Transverse colon (tissue), 4 donors: Measurements from ENCODE around the gene RERE. TPM values are rescaled to one million over a fixed set of nuclear protein-coding genes. Genes with fewer than 3 reads are reported as not detected.
A peak's percentile ranks its signal among the peaks of the same experiment; 100 is the strongest.

Experiments used
- DNase-seq: peaks from one replicate; pipeline ENCODE4 v3.0.0-alpha.2; 2019
- H3K27ac ChIP-seq, 4 donors: fragments of 200-600 bp; sonication (generic); 2 replicates each; pipeline ENCODE4 v1.5.1; 2016 to 2018; ENCODE audit warnings: inconsistent platforms in 4 of 4
- H3K27me3 ChIP-seq: fragments of 200-600 bp; sonication (generic); 2 replicates; pipeline ENCODE4 v1.5.1; 2017; ENCODE audit warnings: inconsistent platforms
- H3K36me3 ChIP-seq, 4 donors: fragments of 200-600 bp; sonication (generic); 2 replicates each; pipeline ENCODE4 v1.5.1; 2017 to 2019; ENCODE audit warnings: inconsistent platforms in 4 of 4
- H3K4me1 ChIP-seq, 4 donors: fragments of 200-600 bp; sonication (generic); 2 replicates each; pipeline ENCODE4 v1.5.1; 2017 to 2020; ENCODE audit warnings: inconsistent platforms in 4 of 4
- H3K4me3 ChIP-seq, 4 donors: fragments of 200-600 bp; sonication (generic); 1 replicate in 1 of 4; 2 replicates in 3 of 4; pipeline versions ENCODE4 v1.5.1 to v1.6.1; 2017 to 2019; ENCODE audit warnings: inconsistent platforms in 4 of 4
- H3K9me3 ChIP-seq, 2 donors: fragments of 200-600 bp; sonication (generic); 2 replicates each; pipeline ENCODE4 v1.5.1; 2017 to 2019; ENCODE audit warnings: inconsistent platforms in 2 of 2
- EP300 ChIP-seq: sonication (generic); formaldehyde crosslinking; IDR thresholded peaks from one replicate; pipeline ENCODE4 v1.6.1; 2017; ENCODE audit warnings: antibody characterized with exemption, low read depth
- POLR2A ChIP-seq: fragments of 450-650 bp; IDR thresholded peaks from one replicate; pipeline ENCODE4 v1.6.1; 2016; ENCODE audit warnings: antibody characterized with exemption, mild to moderate bottlenecking, moderate library complexity
- POLR2AphosphoS5 ChIP-seq, 3 donors: sonication (generic); formaldehyde crosslinking; IDR thresholded peaks; one replicate each; pipeline ENCODE4 v1.6.1; 2016; ENCODE audit warnings: antibody characterized with exemption in 3 of 3
- WGBS, 2 donors: methylation state at CpG; one replicate each; pipeline ENCODE4 v1.1.5; 2018; ENCODE audit warnings: low coverage in 1 of 2; 5-methylcytosine and 5-hydroxymethylcytosine counted together
- in situ Hi-C, 4 donors: fragments of 200-750 bp; cut with MboI; loops; one replicate each; pipeline versions ENCODE4 v1.15.0 to v1.15.1; 2017; ENCODE audit warnings: low sequenced_read_pairs in 3 of 4, low pct_ligation_motif_present in 1 of 4, low pct_unique_long_range_greater_than_20kb in 1 of 4
- intact Hi-C: fragments of 100-400 bp; cut with DNase I; formaldehyde crosslinking; loops from one replicate; pipeline ENCODE4 v1.15.1; 2023; ENCODE audit warnings: low total_unique reads
- total RNA-seq, 4 donors: library from RNA; depleted of rRNA; stranded (reverse); fragments of >200 nt; gene quantifications; one replicate each; pipeline ENCODE4 v1.1.0, GENCODE V29; 2016
- TF ChIP-seq, protein P1 (sequence below), 5 experiments: fragments of 200-600 bp in 3 of 5; fragments of 450-650 bp in 2 of 5; sonication (generic) in 3 of 5; IDR thresholded peaks; 1 replicate in 2 of 5; 2 replicates in 3 of 5; pipeline ENCODE4 v1.5.1; 2016 to 2017; ENCODE audit warnings: antibody characterized with exemption in 5 of 5, inconsistent platforms in 3 of 5, mild to moderate bottlenecking in 2 of 5, moderate library complexity in 1 of 5

The RERE gene
- total RNA-seq, 4 donors from 2014 or later = 80.3 to 657 (median 105) TPM

DNA sequence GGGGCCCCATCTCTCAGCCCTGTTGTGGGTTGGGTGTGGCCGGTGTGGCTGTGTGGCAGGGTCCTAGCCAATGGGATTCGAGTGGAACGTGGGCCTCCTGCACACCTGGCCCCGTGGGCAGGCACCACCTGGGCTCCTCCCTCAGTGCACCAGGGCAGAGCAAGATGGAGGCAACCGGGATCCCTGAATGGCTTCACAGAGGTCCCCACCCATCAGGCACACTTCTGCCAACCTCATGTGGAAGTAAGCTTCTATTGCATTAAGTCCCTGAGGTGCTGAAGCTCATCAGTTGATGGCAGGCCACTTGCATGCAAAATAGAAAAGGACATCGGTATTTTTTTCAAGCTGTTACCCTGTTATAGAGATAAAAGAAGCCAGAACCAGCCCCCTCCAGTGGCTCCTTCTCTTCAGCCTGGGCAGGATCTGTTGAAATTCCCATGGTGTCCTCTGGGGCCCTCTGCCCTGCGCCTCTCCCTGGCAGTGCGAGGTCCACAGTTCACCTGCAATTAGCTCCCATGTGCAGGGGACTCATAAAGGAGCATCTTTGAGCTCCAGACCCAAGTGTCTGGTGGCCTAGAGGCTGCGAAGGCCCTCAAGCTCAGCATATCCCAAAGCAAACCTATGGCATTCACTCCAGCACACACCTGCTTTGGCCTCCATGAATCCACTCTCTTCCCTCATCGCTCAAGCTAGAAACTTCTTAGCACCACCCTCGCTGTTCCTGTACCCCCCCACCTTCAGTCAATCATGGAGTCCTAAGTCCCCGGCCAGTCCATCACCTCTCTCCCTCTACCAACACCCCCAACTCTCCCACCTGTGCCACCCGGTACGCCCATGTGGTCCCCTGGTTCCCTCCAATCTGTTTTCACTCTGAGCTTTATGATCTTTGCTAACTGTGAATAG lies 501.6 kb downstream of the RERE start:
- H3K4me1 ChIP-seq = peaks cover 0 to 22% (median 18%) of the 10 kb centered on the region in 4 donors
- 80 to 91% methylated on average over 4 to 14 of the region's 14 CpGs for WGBS, 2 donors
- H3K9me3 ChIP-seq = no peaks in the 10 kb centered on the region
- no peak for TF ChIP-seq POLR2A
- TF ChIP-seq EP300 = no peak
- TF ChIP-seq, protein P1, sequence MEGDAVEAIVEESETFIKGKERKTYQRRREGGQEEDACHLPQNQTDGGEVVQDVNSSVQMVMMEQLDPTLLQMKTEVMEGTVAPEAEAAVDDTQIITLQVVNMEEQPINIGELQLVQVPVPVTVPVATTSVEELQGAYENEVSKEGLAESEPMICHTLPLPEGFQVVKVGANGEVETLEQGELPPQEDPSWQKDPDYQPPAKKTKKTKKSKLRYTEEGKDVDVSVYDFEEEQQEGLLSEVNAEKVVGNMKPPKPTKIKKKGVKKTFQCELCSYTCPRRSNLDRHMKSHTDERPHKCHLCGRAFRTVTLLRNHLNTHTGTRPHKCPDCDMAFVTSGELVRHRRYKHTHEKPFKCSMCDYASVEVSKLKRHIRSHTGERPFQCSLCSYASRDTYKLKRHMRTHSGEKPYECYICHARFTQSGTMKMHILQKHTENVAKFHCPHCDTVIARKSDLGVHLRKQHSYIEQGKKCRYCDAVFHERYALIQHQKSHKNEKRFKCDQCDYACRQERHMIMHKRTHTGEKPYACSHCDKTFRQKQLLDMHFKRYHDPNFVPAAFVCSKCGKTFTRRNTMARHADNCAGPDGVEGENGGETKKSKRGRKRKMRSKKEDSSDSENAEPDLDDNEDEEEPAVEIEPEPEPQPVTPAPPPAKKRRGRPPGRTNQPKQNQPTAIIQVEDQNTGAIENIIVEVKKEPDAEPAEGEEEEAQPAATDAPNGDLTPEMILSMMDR (IDR thresholded peaks at IDR 0.05) = peak in 1 of 5 experiments; percentile 9
- intact Hi-C loops = loop anchor here (2.0 to 5.0 kb wide), 2 partner anchors 289 to 331 kb away; partner anchors contain the start of gene ERRFI1
- peaks cover 32% of the 10 kb centered on the region for H3K27me3 ChIP-seq
- H3K27ac ChIP-seq = no peak overlapping the region
- H3K36me3 ChIP-seq = no peaks in the 10 kb centered on the region
- H3K4me3 ChIP-seq = no peak overlapping the region
- in situ Hi-C loops = loop anchor here (5.0 to 10.0 kb wide), 4 partner anchors 299 to 341 kb away; no protein-coding TSS in a partner anchor
- DNase-seq = no peak

DNA sequence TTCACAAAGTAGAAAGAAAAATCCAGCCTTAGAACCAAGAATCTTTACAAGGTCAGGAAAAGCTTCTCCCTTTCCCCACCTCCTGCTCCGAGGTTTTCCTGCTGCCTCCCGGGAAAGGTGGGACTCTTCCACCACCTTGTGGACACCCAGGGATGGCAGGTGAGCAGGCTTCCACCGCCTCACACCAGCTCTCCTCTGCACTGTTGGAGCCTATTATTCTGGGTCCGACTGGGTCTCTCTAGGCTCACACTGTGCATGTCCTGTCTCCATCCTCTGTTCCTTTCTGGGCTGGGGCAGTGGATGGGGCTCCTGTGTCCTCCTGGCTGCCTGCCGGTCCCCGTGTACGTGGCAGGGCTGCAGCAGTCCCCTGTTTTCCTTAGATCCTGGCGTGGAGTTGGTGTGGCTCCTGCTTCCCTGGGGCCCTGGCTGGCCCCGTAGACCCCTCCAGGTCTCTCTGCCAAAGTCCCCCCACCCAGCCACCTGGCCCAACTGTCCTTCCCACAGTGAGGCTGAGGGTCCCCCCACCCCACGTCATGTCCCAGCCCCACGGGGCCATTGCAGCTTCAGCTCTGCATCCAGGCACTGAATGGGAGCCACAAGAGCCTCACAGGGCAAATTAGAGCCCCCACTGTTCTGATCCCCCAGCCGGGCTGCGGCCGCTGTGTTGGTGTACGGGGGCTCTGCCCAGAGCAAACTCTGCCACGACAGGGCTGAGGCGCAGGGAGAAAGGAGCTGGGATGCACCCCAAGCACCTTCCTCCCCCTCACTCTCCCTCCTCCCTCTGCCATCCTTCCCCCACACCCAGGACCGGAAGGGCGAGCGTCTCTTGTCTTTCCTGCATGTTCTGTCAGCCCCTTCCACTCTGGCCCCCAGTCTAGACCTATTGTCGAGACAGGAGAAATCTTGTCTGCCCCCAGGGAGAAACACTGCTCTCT lies 502.8 kb downstream of the RERE start:
- intact Hi-C loops = loop anchor here (2.0 to 5.0 kb wide), 2 partner anchors 287 to 330 kb away; partner anchors contain the start of gene ERRFI1
- peak; percentile 85 for DNase-seq
- peaks cover 0 to 22% (median 18%) of the 10 kb centered on the region in 4 donors for H3K4me1 ChIP-seq
- 30 to 49% methylated on average over 2 to 19 of the region's 21 CpGs for WGBS, 2 donors
- H3K36me3 ChIP-seq = no peaks in the 10 kb centered on the region
- H3K27ac ChIP-seq = no peak overlapping the region
- no peak for TF ChIP-seq EP300
- TF ChIP-seq POLR2A = no peak
- TF ChIP-seq POLR2AphosphoS5 (IDR thresholded peaks at IDR 0.05) = no peak
- TF ChIP-seq, protein P1 (IDR thresholded peaks at IDR 0.05) = peak; percentile 82 to 97 (median 86)
- H3K27me3 ChIP-seq = peaks cover 31% of the 10 kb centered on the region
- no peak overlapping the region for H3K4me3 ChIP-seq
- in situ Hi-C loops = loop anchor here (5.0 to 10.0 kb wide), 4 partner anchors 297 to 340 kb away; no protein-coding TSS in a partner anchor
- no peaks in the 10 kb centered on the region for H3K9me3 ChIP-seq

DNA sequence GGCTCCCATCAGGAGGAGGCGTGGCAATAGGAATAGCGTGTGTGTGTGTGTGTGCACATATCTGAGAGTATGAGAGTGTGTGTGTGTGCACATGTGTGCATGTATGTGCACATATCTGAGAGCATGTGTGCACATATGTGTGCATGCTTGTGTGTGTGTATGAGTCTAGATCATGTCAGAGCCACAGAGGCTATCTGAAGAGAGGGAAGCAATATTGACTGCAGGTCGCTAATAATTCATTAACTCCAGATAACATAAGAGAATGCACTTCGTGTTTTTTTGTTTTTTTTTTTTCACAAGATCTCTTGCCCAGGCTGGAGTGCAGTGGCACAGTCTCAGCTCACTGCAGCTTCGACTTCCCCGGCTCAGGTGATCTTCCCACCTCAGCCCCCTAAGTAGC lies 504.2 kb downstream of the RERE start:
- 79 to 84% methylated on average over 6 of the region's 6 CpGs for WGBS, 2 donors
- Histone ChIP-seq H3K27ac (no peak overlapping the region), H3K36me3 (no peaks in the 10 kb centered on the region), H3K4me3 (no peak overlapping the region), H3K27me3 (peaks cover 17% of the 10 kb centered on the region), H3K4me1 (peaks cover 0 to 17% (median 13%) of the 10 kb centered on the region in 4 donors), H3K9me3 (no peaks in the 10 kb centered on the region)
- TF ChIP-seq, protein P1 (IDR thresholded peaks at IDR 0.05) = no peak
- no peak for TF ChIP-seq POLR2AphosphoS5 (IDR thresholded peaks at IDR 0.05)
- TF ChIP-seq EP300 = no peak
- no peak for DNase-seq
- in situ Hi-C loops (loop anchor here in 3 of 4 donors (10.0 kb wide), 3 partner anchors 298 to 338 kb away; no protein-coding TSS in a partner anchor), intact Hi-C loops (no loop called here)
